ENCODE data around the gene SLC9A3. TPM values are rescaled to one million over a fixed set of nuclear protein-coding genes. Genes with fewer than 3 reads are reported as not detected.

The SLC9A3 gene
- total and polyA plus RNA-seq, 4 donors, result 0.94 to 3.8 (median 1.5) TPM

- Histone ChIP-seq H3K27ac (ENCODE audit: low read depth in 1 of 2, low read length in 1 of 2) (no peak overlapping the region), H3K4me1 (ENCODE audit: control insufficient read depth in 5 of 5, insufficient read depth in 5 of 5, low read length in 5 of 5) (peaks cover 0 to 7% (median 0%) of the 10 kb centered on the region in 5 donors), H3K4me3 (no peak overlapping the region), H3K9me3 (ENCODE audit: control insufficient read depth in 4 of 4, insufficient read depth in 3 of 4, low read length in 3 of 4) (peaks cover 0 to 11% (median 0%) of the 10 kb centered on the region in 4 donors), H3K27me3 (ENCODE audit: control insufficient read depth in 3 of 3, insufficient read depth in 3 of 3, low read length in 2 of 3) (peaks cover 0 to 25% (median 6%) of the 10 kb centered on the region in 3 donors), H3K36me3 (ENCODE audit: control insufficient read depth in 4 of 4, insufficient read depth in 4 of 4, low read length in 4 of 4) (no peaks in the 10 kb centered on the region), H3K9ac (ENCODE audit: insufficient read depth in 1 of 2, low read length in 2 of 2) (no peak overlapping the region)
- 89 to 94% methylated on average over 5 of the region's 5 CpGs for WGBS, 2 donors
- DNase-seq, result no peak
- no peak for TF ChIP-seq CTCF (IDR thresholded peaks at IDR 0.05; ENCODE audit: control extremely low read depth, extremely low read depth)
- no peak for ATAC-seq (ENCODE audit: insufficient read depth, low FRiP score)
Measured at GRCh38 chr5:543351-543750, 19.1 kb upstream of the SLC9A3 start.

- Histone ChIP-seq H3K9me3 (ENCODE audit: control insufficient read depth in 4 of 4, insufficient read depth in 3 of 4, low read length in 3 of 4) (peaks cover 0 to 11% (median 0%) of the 10 kb centered on the region in 4 donors), H3K36me3 (ENCODE audit: control insufficient read depth in 4 of 4, insufficient read depth in 4 of 4, low read length in 4 of 4) (no peaks in the 10 kb centered on the region), H3K4me1 (ENCODE audit: control insufficient read depth in 5 of 5, insufficient read depth in 5 of 5, low read length in 5 of 5) (peaks cover 0 to 7% (median 0%) of the 10 kb centered on the region in 5 donors), H3K4me3 (no peak overlapping the region), H3K27ac (ENCODE audit: low read depth in 1 of 2, low read length in 1 of 2) (no peak overlapping the region), H3K9ac (ENCODE audit: insufficient read depth in 1 of 2, low read length in 2 of 2) (no peak overlapping the region), H3K27me3 (ENCODE audit: control insufficient read depth in 3 of 3, insufficient read depth in 3 of 3, low read length in 2 of 3) (peaks cover 0 to 25% (median 6%) of the 10 kb centered on the region in 3 donors)
- DNase-seq (no peak), ATAC-seq (ENCODE audit: insufficient read depth, low FRiP score) (no peak)
- 87 to 88% methylated on average over 32 of the region's 32 CpGs for WGBS, 2 donors
- TF ChIP-seq CTCF (IDR thresholded peaks at IDR 0.05; ENCODE audit: control extremely low read depth, extremely low read depth), result no peak
Measured at GRCh38 chr5:542319-543311, 18.4 kb upstream of the SLC9A3 start.

GRCh38 chr5:541539-542318 lies 17.5 kb upstream of the SLC9A3 start:
- no peak for ATAC-seq (ENCODE audit: insufficient read depth, low FRiP score)
- H3K9ac ChIP-seq (ENCODE audit: insufficient read depth in 1 of 2, low read length in 2 of 2), result no peak overlapping the region
- no peaks in the 10 kb centered on the region for H3K36me3 ChIP-seq (ENCODE audit: control insufficient read depth in 4 of 4, insufficient read depth in 4 of 4, low read length in 4 of 4)
- TF ChIP-seq CTCF (IDR thresholded peaks at IDR 0.05; ENCODE audit: control extremely low read depth, extremely low read depth), result no peak
- H3K27me3 ChIP-seq (ENCODE audit: control insufficient read depth in 3 of 3, insufficient read depth in 3 of 3, low read length in 2 of 3), result peaks cover 0 to 25% (median 6%) of the 10 kb centered on the region in 3 donors
- 78 to 82% methylated on average over 23 to 24 of the region's 24 CpGs for WGBS, 2 donors
- H3K9me3 ChIP-seq (ENCODE audit: control insufficient read depth in 4 of 4, insufficient read depth in 3 of 4, low read length in 3 of 4), result peaks cover 0 to 6% (median 0%) of the 10 kb centered on the region in 4 donors
- H3K27ac ChIP-seq (ENCODE audit: low read depth in 1 of 2, low read length in 1 of 2), result no peak overlapping the region
- no peak overlapping the region for H3K4me3 ChIP-seq
- DNase-seq, result no peak
- peaks cover 0 to 7% (median 0%) of the 10 kb centered on the region in 5 donors for H3K4me1 ChIP-seq (ENCODE audit: control insufficient read depth in 5 of 5, insufficient read depth in 5 of 5, low read length in 5 of 5)

Measured in lung (tissue), 12 donors.